ENCODE data around the gene SLCO2A1. TPM values are rescaled to one million over a fixed set of nuclear protein-coding genes. Genes with fewer than 3 reads are reported as not detected.

The SLCO2A1 gene
- polyA plus RNA-seq, 6 donors from 2014 or later, result not detected

DNA sequence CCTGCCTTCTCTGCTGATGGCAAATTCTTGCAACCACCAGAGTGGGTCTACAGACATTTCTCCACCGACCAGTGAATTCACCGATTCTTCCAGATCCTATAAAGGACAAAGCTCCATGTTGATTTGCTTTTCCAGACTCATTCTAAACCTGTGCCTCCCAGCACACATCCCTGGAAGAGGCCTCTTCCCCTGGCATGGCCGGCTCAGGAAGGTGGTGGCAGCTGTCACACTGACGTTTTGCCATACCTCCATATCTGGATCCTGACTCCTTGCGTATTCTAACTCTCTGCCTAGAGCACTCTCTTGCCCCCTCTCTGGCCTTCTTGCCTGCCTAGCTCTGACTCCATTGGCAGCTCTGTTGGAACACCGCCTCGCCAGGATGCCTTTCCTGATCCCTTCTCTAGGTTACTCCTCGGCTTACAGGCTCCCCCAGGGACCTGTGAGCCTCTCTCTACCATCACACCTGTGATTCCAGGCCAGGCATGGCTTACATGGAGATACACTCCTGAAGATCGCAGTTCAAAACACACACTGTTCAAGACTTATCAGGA lies 31.0 kb downstream of the SLCO2A1 start:
- Mint-ChIP-seq H3K9me3 (peaks cover 0 to 4% (median 2%) of the 10 kb centered on the region in 7 donors), H3K36me3 (no peaks in the 10 kb centered on the region), H3K4me3 (peak overlapping the region in 2 of 8 donors; percentile 14 to 31), H3K4me1 (no peaks in the 10 kb centered on the region), H3K27ac (peak overlapping the region in 1 of 6 donors; percentile 61), H3K27me3 (peaks cover 16 to 30% (median 19%) of the 10 kb centered on the region in 3 donors)
- no peak for ATAC-seq (ENCODE audit: low read depth in 2 of 2)
- DNase-seq, result no peak

DNA sequence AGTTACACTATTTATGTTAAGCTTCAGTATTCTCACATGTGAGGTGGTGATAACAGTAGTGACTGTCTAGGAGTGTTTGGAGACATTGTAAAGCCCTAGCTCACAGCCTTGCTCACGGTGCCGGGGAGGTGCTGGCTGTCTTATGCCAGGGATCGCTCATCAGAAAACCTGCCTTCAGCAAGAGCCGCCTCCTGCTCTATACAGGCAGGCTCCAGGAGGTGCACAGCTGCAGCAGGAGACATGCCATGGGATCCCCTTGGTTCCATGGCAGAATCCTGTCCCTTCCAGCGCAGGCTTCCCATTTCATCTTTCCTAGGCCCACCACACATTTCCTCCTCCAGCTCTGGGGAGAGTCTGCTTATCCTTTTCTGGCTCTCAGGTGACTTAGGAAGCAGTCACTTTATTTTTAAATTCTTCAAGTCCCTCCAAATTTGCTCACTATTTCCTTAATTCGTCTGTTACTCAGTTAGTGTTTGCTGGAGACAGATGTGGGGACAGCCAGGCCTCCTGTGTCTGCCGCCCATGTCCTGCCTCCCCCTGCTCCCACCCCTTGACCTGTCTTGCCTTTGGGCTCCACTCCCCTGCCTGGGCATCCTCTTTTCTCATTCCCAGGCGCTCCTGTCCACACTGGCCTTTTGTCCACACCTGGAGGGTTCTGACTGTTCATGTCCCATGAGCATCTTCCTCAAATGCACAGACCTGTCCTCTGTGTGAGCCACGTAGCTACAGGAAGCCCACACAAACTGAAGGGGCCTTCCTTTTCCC lies 31.7 kb downstream of the SLCO2A1 start:
- no peaks in the 10 kb centered on the region for H3K9me3 Mint-ChIP-seq
- H3K27me3 Mint-ChIP-seq, result peaks cover 16 to 30% (median 19%) of the 10 kb centered on the region in 3 donors
- no peaks in the 10 kb centered on the region for H3K36me3 Mint-ChIP-seq
- peak overlapping the region in 2 of 8 donors; percentile 13 to 31 for H3K4me3 Mint-ChIP-seq
- H3K27ac Mint-ChIP-seq, result no peak overlapping the region
- no peak for DNase-seq
- no peaks in the 10 kb centered on the region for H3K4me1 Mint-ChIP-seq
- no peak for ATAC-seq (ENCODE audit: low read depth in 2 of 2)

DNA sequence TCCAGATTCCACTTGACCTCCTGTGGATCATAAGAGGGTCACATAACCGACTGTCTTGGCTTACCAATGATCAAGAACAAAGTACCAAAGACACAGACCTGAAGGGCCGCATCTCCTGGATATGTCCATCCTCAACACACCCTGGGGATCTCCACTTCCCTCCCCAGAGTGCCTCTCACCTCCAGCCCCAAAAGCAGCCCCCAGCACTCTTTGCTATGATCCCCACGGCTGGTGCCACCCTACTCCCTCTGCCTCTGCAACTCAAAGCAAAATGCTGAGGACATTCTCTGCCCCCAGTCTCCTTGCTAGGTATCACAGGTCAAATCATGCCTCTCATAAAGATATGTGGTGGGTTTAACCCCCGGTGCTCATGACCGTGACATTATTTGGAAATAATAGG lies 32.7 kb downstream of the SLCO2A1 start:
- H3K27ac Mint-ChIP-seq, result no peak overlapping the region
- DNase-seq (no peak), ATAC-seq (ENCODE audit: low read depth in 2 of 2) (no peak)
- H3K4me3 Mint-ChIP-seq, result no peak overlapping the region
- H3K9me3 Mint-ChIP-seq, result no peaks in the 10 kb centered on the region
- peaks cover 16 to 30% (median 19%) of the 10 kb centered on the region in 3 donors for H3K27me3 Mint-ChIP-seq
- no peaks in the 10 kb centered on the region for H3K36me3 Mint-ChIP-seq
- no peaks in the 10 kb centered on the region for H3K4me1 Mint-ChIP-seq

DNA sequence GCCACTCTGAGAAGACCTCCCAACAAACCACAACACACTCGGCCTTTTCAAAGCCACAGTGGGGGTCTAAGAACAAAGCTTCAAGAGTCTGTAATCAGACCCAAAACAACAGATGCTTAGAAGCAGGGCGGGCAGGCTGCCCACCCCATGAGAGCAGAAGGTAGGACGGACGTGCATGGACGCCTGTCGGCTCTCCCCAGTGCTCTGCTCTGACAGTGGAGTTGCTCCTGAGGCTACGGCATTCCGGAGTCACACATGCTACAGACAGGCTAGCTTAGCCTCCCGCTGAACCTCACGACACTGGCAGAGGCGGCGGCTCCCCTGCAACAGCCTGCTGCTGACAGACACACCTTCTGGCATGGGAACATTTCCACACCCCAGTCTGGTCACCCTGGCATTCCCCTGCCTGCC lies 33.5 kb downstream of the SLCO2A1 start:
- Mint-ChIP-seq H3K4me3 (no peak overlapping the region), H3K27me3 (peaks cover 16 to 30% (median 19%) of the 10 kb centered on the region in 3 donors), H3K36me3 (no peaks in the 10 kb centered on the region), H3K27ac (no peak overlapping the region), H3K4me1 (no peaks in the 10 kb centered on the region), H3K9me3 (no peaks in the 10 kb centered on the region)
- no peak for ATAC-seq (ENCODE audit: low read depth in 2 of 2)
- DNase-seq, result no peak

DNA sequence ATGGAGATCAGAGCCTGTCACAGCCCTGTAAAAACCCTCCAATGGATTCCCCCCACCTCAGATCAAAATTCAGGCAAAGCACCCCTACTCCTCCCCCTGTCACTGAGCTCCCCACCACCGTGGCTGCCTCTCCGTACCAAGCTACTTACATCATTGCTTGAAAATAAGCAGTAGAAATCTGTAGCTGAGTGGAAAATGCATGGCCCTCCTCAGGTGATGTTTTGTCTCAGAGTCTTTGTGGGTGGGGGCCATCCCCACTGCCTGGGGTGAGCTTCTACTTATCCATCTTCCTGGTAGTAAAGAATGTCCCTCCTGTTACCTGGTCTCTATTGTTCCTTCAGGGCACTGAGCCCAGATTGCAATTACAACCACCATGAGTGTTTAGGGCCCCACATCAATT lies 34.5 kb downstream of the SLCO2A1 start:
- H3K4me1 Mint-ChIP-seq, result no peaks in the 10 kb centered on the region
- no peak for DNase-seq
- H3K27me3 Mint-ChIP-seq, result peaks cover 16 to 29% (median 19%) of the 10 kb centered on the region in 3 donors
- H3K9me3 Mint-ChIP-seq, result no peaks in the 10 kb centered on the region
- H3K27ac Mint-ChIP-seq, result no peak overlapping the region
- ATAC-seq (ENCODE audit: low read depth in 2 of 2), result no peak
- no peaks in the 10 kb centered on the region for H3K36me3 Mint-ChIP-seq
- no peak overlapping the region for H3K4me3 Mint-ChIP-seq

DNA sequence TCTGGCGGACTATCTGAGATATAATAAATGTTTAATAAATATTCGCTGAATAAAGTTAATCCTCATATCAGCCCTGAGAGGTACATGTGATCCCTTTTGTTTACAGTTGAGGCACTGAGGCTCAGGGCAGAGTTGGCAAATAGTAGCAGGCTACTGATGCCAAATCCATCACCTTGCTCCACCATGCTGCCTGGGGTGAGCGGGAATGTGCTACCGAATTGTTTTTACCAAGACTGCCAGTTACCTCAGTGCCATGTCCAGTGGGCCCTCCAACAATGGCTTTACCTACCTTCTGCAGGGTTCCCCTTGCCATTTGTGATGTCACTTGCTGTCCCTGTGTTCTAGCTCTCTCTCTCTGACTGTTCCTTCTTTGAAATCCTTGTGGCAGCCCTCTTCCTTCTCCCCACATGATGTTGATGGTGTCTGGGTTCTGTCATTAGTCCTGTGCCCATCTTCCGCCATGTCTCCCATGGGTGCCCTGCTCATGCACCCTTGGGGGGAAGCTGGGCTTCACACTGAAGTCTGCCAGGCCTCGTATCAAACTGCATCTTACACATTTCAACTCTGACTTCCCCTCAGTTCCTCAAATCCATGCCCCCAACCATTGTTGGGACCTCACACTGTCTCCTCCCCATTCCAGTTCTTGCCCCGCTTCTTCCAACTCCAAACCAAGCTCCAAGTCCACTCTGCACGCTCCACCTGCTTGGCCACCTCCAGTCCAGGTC lies 35.4 kb downstream of the SLCO2A1 start:
- Mint-ChIP-seq H3K9me3 (no peaks in the 10 kb centered on the region), H3K27me3 (peaks cover 11 to 20% (median 17%) of the 10 kb centered on the region in 3 donors), H3K4me3 (peak overlapping the region in 1 of 8 donors; percentile 21), H3K27ac (no peak overlapping the region), H3K36me3 (no peaks in the 10 kb centered on the region), H3K4me1 (no peaks in the 10 kb centered on the region)
- ATAC-seq (ENCODE audit: low read depth in 2 of 2), result no peak
- DNase-seq, result no peak

DNA sequence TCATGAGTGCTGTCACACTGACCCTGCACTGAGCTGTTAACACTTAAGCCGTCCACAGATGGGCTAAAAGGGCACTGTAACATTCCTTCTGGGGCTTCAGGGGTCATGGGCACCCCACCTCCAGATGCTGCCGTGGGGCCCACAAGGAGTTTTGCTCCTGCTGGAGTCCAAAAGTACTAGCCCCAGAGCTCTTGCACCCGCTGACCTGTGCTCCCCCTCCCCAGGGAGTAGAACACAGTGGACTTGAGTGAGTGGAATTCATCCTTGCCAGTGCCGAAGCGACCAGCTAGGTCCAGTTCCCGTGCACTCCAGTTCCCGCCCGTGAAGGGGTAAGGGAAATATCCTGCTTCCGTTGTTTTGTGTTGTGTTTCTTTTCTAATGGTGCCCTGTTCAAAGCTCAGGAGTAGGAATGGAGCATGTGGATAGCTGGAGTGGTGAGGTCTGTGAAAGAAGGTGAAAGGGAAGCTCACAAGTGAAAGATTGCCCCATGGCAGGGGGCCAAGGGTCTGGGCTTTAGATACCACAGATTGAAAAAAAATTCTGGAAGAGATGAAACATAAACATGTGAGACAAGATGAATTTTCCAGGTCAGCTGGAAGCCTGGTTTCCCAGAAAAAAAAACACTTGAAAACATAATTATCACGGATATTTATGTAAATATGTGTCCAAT lies 36.6 kb downstream of the SLCO2A1 start:
- Mint-ChIP-seq H3K9me3 (no peaks in the 10 kb centered on the region), H3K4me1 (no peaks in the 10 kb centered on the region), H3K27ac (no peak overlapping the region), H3K36me3 (no peaks in the 10 kb centered on the region), H3K27me3 (peaks cover 0 to 12% (median 11%) of the 10 kb centered on the region in 3 donors), H3K4me3 (no peak overlapping the region)
- DNase-seq (no peak), ATAC-seq (ENCODE audit: low read depth in 2 of 2) (no peak)

DNA sequence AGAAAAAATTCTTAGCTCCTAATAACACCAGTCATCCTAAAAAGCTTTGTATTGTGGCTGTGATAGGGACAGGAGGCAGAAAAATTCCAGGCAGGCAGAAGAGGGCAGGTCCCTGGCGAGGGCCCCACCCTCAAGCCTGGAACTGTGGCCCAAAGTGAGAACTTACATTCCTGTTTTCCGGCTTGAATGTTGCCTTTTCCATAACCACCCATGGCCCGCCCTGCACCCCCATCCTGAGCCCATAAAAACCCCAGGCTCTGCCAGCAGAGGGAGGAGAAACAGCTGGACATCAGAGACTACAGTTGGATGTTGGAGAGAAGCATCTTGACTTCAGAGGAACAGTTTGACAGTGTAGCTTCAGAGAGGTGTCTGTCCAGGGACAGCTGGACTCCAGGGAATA lies 37.3 kb downstream of the SLCO2A1 start:
- Mint-ChIP-seq H3K9me3 (no peaks in the 10 kb centered on the region), H3K4me1 (peaks cover 0 to 1% (median 0%) of the 10 kb centered on the region in 3 donors), H3K4me3 (no peak overlapping the region), H3K27ac (no peak overlapping the region), H3K27me3 (peaks cover 0 to 12% (median 11%) of the 10 kb centered on the region in 3 donors), H3K36me3 (no peaks in the 10 kb centered on the region)
- no peak for DNase-seq
- no peak for ATAC-seq (ENCODE audit: low read depth in 2 of 2)

DNA sequence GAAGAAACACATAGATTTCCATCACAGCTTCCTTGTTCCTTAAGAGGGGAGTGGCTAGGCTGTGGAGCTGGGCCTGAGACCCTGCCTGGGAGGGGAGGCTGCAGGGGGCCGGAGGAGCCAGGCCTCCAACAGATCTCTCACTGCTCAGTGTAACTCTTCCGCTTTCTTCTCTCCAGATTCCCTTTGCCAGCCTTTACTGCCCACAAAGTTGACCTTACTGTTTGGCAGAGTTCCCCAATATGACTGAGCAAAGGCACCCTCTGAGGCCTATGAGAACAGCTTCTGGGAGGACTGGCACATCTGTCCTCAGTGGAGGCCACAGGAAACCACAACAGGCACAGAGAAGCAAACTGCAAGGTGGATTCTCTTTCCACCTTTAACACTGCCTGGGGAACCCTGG lies 38.1 kb downstream of the SLCO2A1 start:
- Mint-ChIP-seq H3K4me3 (no peak overlapping the region), H3K4me1 (peaks cover 0 to 2% (median 0%) of the 10 kb centered on the region in 3 donors), H3K9me3 (no peaks in the 10 kb centered on the region), H3K36me3 (no peaks in the 10 kb centered on the region), H3K27me3 (peaks cover 0 to 11% (median 6%) of the 10 kb centered on the region in 3 donors), H3K27ac (no peak overlapping the region)
- no peak for ATAC-seq (ENCODE audit: low read depth in 2 of 2)
- DNase-seq, result no peak

DNA sequence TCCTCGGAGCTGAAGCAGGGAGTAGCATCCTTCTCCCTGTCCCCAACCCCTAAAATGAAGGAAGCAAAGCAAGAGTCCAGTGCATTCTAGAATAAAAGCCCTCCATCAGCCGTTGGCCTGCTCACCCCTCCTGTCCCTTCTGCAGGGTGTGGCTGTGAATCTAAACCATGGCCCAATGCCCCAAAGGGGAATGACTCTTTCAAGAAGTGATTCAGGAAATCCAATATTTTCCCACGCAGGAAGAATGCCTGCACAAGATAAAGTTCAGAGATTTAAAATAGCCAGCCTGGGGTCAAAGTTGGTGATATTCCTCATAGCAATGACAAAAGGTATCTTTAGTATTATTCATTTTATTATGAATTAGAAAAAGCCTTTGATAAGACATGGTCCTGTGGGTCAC lies 38.5 kb downstream of the SLCO2A1 start:
- Mint-ChIP-seq H3K27ac (no peak overlapping the region), H3K9me3 (no peaks in the 10 kb centered on the region), H3K36me3 (no peaks in the 10 kb centered on the region), H3K4me1 (peaks cover 0 to 2% (median 0%) of the 10 kb centered on the region in 3 donors), H3K4me3 (no peak overlapping the region), H3K27me3 (peaks cover 0 to 11% (median 5%) of the 10 kb centered on the region in 3 donors)
- ATAC-seq (ENCODE audit: low read depth in 2 of 2) (no peak), DNase-seq (no peak)

DNA sequence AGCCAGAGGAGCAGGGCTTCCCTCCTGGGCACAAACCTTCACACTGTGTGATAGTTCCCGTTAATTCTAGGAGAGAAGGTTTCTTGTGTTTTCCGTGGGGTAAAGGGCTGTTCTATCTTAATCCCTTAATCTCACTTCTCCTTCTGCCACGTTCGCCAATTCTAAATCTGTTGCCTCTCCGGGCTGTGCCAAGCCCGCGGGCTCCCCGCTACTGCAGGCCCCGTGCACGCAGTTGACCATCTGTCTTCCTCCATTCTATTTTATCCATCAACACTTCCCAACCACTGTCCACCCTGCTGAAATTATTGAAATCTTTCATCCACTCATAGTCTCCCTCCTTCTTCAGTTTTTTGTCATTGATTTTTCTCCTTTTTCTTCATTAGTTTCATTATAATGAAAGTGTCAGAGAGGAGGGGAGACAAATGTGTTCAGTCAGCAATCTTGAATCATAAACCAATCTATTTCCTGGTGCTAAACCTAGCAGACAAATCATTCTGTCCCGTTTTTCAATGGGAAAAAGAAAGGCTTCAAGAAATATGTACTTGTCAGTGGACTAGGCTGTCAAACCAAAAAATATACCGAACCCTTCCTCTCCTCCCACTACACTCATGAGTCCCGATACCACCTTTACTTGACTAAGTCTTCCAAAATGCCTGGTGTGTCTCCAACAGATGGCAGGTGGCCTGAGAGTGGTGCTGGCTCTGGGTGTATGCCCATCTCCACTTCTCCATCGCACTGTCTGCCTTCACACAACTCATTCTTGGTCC lies 39.6 kb downstream of the SLCO2A1 start:
- H3K9me3 Mint-ChIP-seq, result no peaks in the 10 kb centered on the region
- peak overlapping the region in 1 of 6 donors; percentile 13 for H3K27ac Mint-ChIP-seq
- H3K27me3 Mint-ChIP-seq, result peaks cover 0 to 11% (median 5%) of the 10 kb centered on the region in 3 donors
- H3K4me3 Mint-ChIP-seq, result no peak overlapping the region
- H3K36me3 Mint-ChIP-seq, result no peaks in the 10 kb centered on the region
- ATAC-seq (ENCODE audit: low read depth in 2 of 2) (no peak), DNase-seq (no peak)
- peaks cover 0 to 2% (median 0%) of the 10 kb centered on the region in 3 donors for H3K4me1 Mint-ChIP-seq

DNA sequence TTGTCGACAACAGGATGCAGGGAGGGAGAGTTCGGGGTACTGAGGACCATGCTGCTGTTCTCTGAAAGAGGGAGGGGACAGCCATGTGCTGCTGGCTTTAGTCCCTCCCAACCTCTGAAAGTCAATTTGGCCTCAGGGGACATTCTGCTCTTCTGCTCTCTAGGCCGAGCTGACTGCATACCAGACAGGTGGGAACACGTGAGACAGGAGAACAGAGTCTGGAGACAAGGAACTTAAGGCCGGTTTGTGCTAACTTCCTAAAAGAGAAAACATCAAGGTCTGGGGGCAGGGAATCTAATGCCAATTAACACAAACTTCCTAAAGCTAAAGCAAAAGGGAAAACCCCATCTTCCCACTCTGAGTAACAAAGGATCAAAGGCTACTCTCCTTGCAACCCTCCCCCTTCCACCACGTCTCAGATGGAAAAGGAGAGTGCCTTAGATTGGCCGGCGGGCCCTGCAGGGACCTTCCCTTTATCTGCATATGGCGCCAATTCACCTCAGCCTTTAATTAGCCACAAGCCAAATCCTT lies 41.0 kb downstream of the SLCO2A1 start:
- H3K4me1 Mint-ChIP-seq, result peaks cover 0 to 2% (median 0%) of the 10 kb centered on the region in 3 donors
- ATAC-seq (ENCODE audit: low read depth in 2 of 2), result no peak
- no peak for DNase-seq
- peaks cover 0 to 5% (median 4%) of the 10 kb centered on the region in 3 donors for H3K27me3 Mint-ChIP-seq
- no peak overlapping the region for H3K4me3 Mint-ChIP-seq
- no peaks in the 10 kb centered on the region for H3K36me3 Mint-ChIP-seq
- H3K9me3 Mint-ChIP-seq, result no peaks in the 10 kb centered on the region
- H3K27ac Mint-ChIP-seq, result no peak overlapping the region
